Measurements from ENCODE around the gene SCFD2. TPM values are rescaled to one million over a fixed set of nuclear protein-coding genes. Genes with fewer than 3 reads are reported as not detected.

The SCFD2 gene
- total RNA-seq, 1 experiment from 2014 or later, result 36.6 TPM

- Histone ChIP-seq H3K9me2 (replicated peaks; ENCODE audit: low read length) (no peaks in the 10 kb centered on the region), H3K4me3 (ENCODE audit: low read length) (no peak overlapping the region), H3F3A (ENCODE audit: low read length, unreplicated experiment) (no peaks in the 10 kb centered on the region), H3K4me2 (ENCODE audit: low read length) (no peak overlapping the region), H3K79me2 (ENCODE audit: low read length) (no peaks in the 10 kb centered on the region), H2AFZ (ENCODE audit: low read length) (no peak overlapping the region), H3K4me1 (ENCODE audit: insufficient read depth, low read length) (peaks cover 7% of the 10 kb centered on the region; the same call in 1 of the 2 replicates), H3K9me3 (ENCODE audit: low read length) (no peaks in the 10 kb centered on the region), H3K27ac (ENCODE audit: low read length) (no peak overlapping the region), H3K9ac (ENCODE audit: low read length) (no peak overlapping the region), H3K27me3 (ENCODE audit: low read length) (no peaks in the 10 kb centered on the region), H3K36me3 (ENCODE audit: low read depth, low read length) (no peaks in the 10 kb centered on the region), H4K20me1 (ENCODE audit: low read length) (no peaks in the 10 kb centered on the region)
- no TSS peak for BruUV-seq (replicated peaks)
- TF ChIP-seq EZH2 (IDR thresholded peaks at IDR 0.05; ENCODE audit: low read length, unreplicated experiment), result no peak
- TF ChIP-seq CTCF (conservative IDR thresholded peaks at IDR 0.05; ENCODE audit: low read depth, low read length), result no peak
- TF ChIP-seq EZH2phosphoT487 (IDR thresholded peaks at IDR 0.05; ENCODE audit: borderline replicate concordance, low read length), result no peak
- peak; percentile 45 for ATAC-seq
- intact Hi-C loops (cut with micrococcal nuclease), result no loop called here
- ChIA-PET POLR2A (ENCODE audit: unreplicated experiment) (no interaction called here), CTCF (no interaction called here)
- DNase-seq, result peak; percentile 9
These were observed 297.0 kb downstream of the SCFD2 start for GRCh38 chr4:53068755-53069330.

DNA sequence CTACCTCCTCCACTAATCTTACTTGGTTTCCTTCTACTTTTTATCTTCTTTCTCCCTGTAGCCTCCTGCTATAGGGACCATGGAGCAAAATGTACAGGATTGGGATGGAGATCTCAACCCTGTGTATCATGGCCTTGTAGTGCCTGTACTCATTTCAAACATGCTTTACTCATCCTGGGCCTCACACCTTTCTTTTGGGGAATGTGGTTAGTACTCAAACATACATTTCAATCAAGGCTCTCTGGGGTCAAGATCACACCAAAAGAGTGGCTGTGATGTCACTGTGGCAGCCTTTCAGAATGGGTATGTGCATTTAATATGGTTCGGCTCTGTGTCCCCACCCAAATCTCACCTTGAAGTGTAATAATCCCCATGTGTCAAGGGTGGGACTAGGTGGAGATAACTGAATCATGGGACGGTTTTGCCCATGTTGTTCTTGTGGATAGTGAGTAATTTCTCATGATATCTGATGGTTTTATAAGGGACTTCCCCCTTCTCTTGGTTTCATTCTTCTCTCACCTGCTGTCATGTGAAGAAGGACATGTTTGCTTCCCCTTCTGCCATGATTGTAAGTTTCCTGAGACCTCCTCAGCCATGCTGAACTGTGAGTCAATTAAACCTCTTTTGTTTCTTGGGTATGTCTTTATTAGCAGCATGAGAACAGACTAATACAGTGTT is 298.6 kb downstream of the SCFD2 start:
- intact Hi-C loops (cut with micrococcal nuclease), result no loop called here
- Histone ChIP-seq H2AFZ (ENCODE audit: low read length) (no peak overlapping the region), H3K79me2 (ENCODE audit: low read length) (no peaks in the 10 kb centered on the region), H3K9ac (ENCODE audit: low read length) (no peak overlapping the region), H3K27ac (ENCODE audit: low read length) (no peak overlapping the region), H3K27me3 (ENCODE audit: low read length) (no peaks in the 10 kb centered on the region), H3K9me3 (ENCODE audit: low read length) (no peaks in the 10 kb centered on the region), H3K4me3 (ENCODE audit: low read length) (no peak overlapping the region), H3K4me1 (ENCODE audit: insufficient read depth, low read length) (peaks cover 7% of the 10 kb centered on the region; the same call in 1 of the 2 replicates), H3K4me2 (ENCODE audit: low read length) (no peak overlapping the region), H3F3A (ENCODE audit: low read length, unreplicated experiment) (no peaks in the 10 kb centered on the region), H3K36me3 (ENCODE audit: low read depth, low read length) (no peaks in the 10 kb centered on the region), H3K9me2 (replicated peaks; ENCODE audit: low read length) (no peaks in the 10 kb centered on the region), H4K20me1 (ENCODE audit: low read length) (no peaks in the 10 kb centered on the region)
- no TSS peak for BruUV-seq (replicated peaks)
- ATAC-seq (no peak), DNase-seq (no peak)
- ChIA-PET POLR2A (ENCODE audit: unreplicated experiment) (no interaction called here), CTCF (no interaction called here)
- TF ChIP-seq EZH2 (IDR thresholded peaks at IDR 0.05; ENCODE audit: low read length, unreplicated experiment) (no peak), CTCF (conservative IDR thresholded peaks at IDR 0.05; ENCODE audit: low read depth, low read length) (no peak), EZH2phosphoT487 (IDR thresholded peaks at IDR 0.05; ENCODE audit: borderline replicate concordance, low read length) (no peak)

- H3K79me2 ChIP-seq (ENCODE audit: low read length), result no peaks in the 10 kb centered on the region
- H3F3A ChIP-seq (ENCODE audit: low read length, unreplicated experiment), result no peaks in the 10 kb centered on the region
- no peaks in the 10 kb centered on the region for H3K36me3 ChIP-seq (ENCODE audit: low read depth, low read length)
- ChIA-PET CTCF (no interaction called here), POLR2A (ENCODE audit: unreplicated experiment) (no interaction called here)
- H3K27me3 ChIP-seq (ENCODE audit: low read length), result no peaks in the 10 kb centered on the region
- no peak overlapping the region for H2AFZ ChIP-seq (ENCODE audit: low read length)
- H4K20me1 ChIP-seq (ENCODE audit: low read length), result no peaks in the 10 kb centered on the region
- ATAC-seq (peak; percentile 31; the same call in 1 of the 2 replicates), DNase-seq (no peak)
- no TSS peak for BruUV-seq (replicated peaks)
- intact Hi-C loops (cut with micrococcal nuclease), result no loop called here
- H3K27ac ChIP-seq (ENCODE audit: low read length), result no peak overlapping the region
- H3K4me3 ChIP-seq (ENCODE audit: low read length), result no peak overlapping the region
- peaks cover 7% of the 10 kb centered on the region; the same call in 1 of the 2 replicates for H3K4me1 ChIP-seq (ENCODE audit: insufficient read depth, low read length)
- H3K9me2 ChIP-seq (replicated peaks; ENCODE audit: low read length), result no peaks in the 10 kb centered on the region
- no peak overlapping the region for H3K4me2 ChIP-seq (ENCODE audit: low read length)
- no peaks in the 10 kb centered on the region for H3K9me3 ChIP-seq (ENCODE audit: low read length)
- H3K9ac ChIP-seq (ENCODE audit: low read length), result no peak overlapping the region
- TF ChIP-seq EZH2phosphoT487 (IDR thresholded peaks at IDR 0.05; ENCODE audit: borderline replicate concordance, low read length) (no peak), CTCF (conservative IDR thresholded peaks at IDR 0.05; ENCODE audit: low read depth, low read length) (no peak), EZH2 (IDR thresholded peaks at IDR 0.05; ENCODE audit: low read length, unreplicated experiment) (no peak)
These were observed 299.7 kb downstream of the SCFD2 start for GRCh38 chr4:53066155-53066554.

Data from PC-3 (cell line).